Activated naive CD4-positive, alpha-beta T cell treated with anti-CD3 and anti-CD28 coated beads for 36 hours (primary cell): ENCODE results near the gene CLEC4M. TPM values are rescaled to one million over a fixed set of nuclear protein-coding genes. Genes with fewer than 3 reads are reported as not detected.
A peak's percentile ranks its signal among the peaks of the same experiment; 100 is the strongest.
"Not testable (repeated sequence)": the region's sequence is repeated elsewhere in the genome, so short reads cannot be mapped to it uniquely, and the experiment has no call there.

Experiments used
- CTCF ChIA-PET: fragments of 350-600 bp; sonication (Branson Sonifier 250); formaldehyde crosslinking; loops from one replicate; lab custom pipeline; 2021; ENCODE audit warnings: antibody characterized with exemption; lab: Charles Lee
- DNase-seq: peaks from one replicate; pipeline ENCODE4 v3.0.0-alpha.2; 2020
- H3K27ac Mint-ChIP-seq: one replicate; pipeline ENCODE4 v1.8.0; 2021; ENCODE audit warnings: mild to moderate bottlenecking, mixed read lengths
- H3K27me3 Mint-ChIP-seq: one replicate; pipeline ENCODE4 v1.8.0; 2021; ENCODE audit warnings: low read depth, mixed read lengths
- H3K36me3 Mint-ChIP-seq: one replicate; pipeline ENCODE4 v1.8.0; 2021; ENCODE audit warnings: low read depth, mixed read lengths
- H3K4me1 Mint-ChIP-seq: one replicate; pipeline ENCODE4 v1.8.0; 2021; ENCODE audit warnings: low read depth, mixed read lengths
- H3K4me3 Mint-ChIP-seq: one replicate; pipeline ENCODE4 v1.8.0; 2021; ENCODE audit warnings: mild to moderate bottlenecking, moderate library complexity, mixed read lengths
- H3K9me3 Mint-ChIP-seq: one replicate; pipeline ENCODE4 v1.8.0; 2021; ENCODE audit warnings: mixed read lengths
- intact Hi-C: fragments of 100-400 bp; cut with micrococcal nuclease; formaldehyde crosslinking; loops from one replicate; pipeline ENCODE4 v1.15.1; 2023
- total RNA-seq, 2 experiments: library from RNA; stranded (reverse); gene quantifications; one replicate each; pipeline ENCODE4 v1.2.3, GENCODE V29; 2021

The CLEC4M gene
- total RNA-seq, 2 experiments from 2014 or later: not detected

GRCh38 chr19:7799640-7800355 lies 36.8 kb downstream of the CLEC4M start:
- peaks cover 14% of the 10 kb centered on the region for H3K27me3 Mint-ChIP-seq

GRCh38 chr19:7801020-7801570 lies 38.1 kb downstream of the CLEC4M start:
- DNase-seq: no peak
- H3K27me3 Mint-ChIP-seq: peaks cover 20% of the 10 kb centered on the region
- intact Hi-C loops: loop anchor here (10.0 kb wide), 1 partner anchor 456 kb away; the partner anchor contains the start of gene ARHGEF18
- H3K4me1 Mint-ChIP-seq: peaks cover 5% of the 10 kb centered on the region
- H3K27ac Mint-ChIP-seq: no peak overlapping the region
- H3K9me3 Mint-ChIP-seq: no peaks in the 10 kb centered on the region
- H3K36me3 Mint-ChIP-seq: no peaks in the 10 kb centered on the region
- no peak overlapping the region for H3K4me3 Mint-ChIP-seq
- CTCF ChIA-PET: interaction anchor here (0.7 to 4.9 kb wide), 11 partner anchors 10 to 234 kb away, joined by 3 to 52 read pairs (median 6); partner anchors contain the start of genes STXBP2 and TRAPPC5

More at GRCh38 chr19:7799640-7800355, 36.8 kb downstream of the CLEC4M start:
- peak; percentile 76 for DNase-seq
- Mint-ChIP-seq H3K4me3 (peak overlapping the region; percentile 60), H3K9me3 (no peaks in the 10 kb centered on the region), H3K27ac (no peak overlapping the region), H3K4me1 (peaks cover 5% of the 10 kb centered on the region), H3K36me3 (no peaks in the 10 kb centered on the region)
- CTCF ChIA-PET: interaction anchor here (0.6 to 4.9 kb wide), 20 partner anchors 9 to 644 kb away, joined by 3 to 52 read pairs (median 4); partner anchors contain the start of genes STXBP2 and TRAPPC5
- intact Hi-C loops: loop anchor here (1.0 to 10.0 kb wide), 5 partner anchors 51 to 455 kb away; partner anchors contain the start of gene ARHGEF18

GRCh38 chr19:7806234-7806633 lies 43.2 kb downstream of the CLEC4M start:
- peaks cover 24% of the 10 kb centered on the region for H3K27me3 Mint-ChIP-seq

GRCh38 chr19:7806876-7807275 lies 43.8 kb downstream of the CLEC4M start:
- intact Hi-C loops: loop anchor here (1.0 to 10.0 kb wide), 6 partner anchors 12 to 462 kb away; partner anchors contain the start of gene ARHGEF18
- Mint-ChIP-seq H3K4me3 (no peak overlapping the region), H3K4me1 (peaks cover 12% of the 10 kb centered on the region), H3K9me3 (peaks cover 11% of the 10 kb centered on the region), H3K27ac (no peak overlapping the region), H3K27me3 (peaks cover 24% of the 10 kb centered on the region), H3K36me3 (no peaks in the 10 kb centered on the region)
- DNase-seq: no peak
- CTCF ChIA-PET: no interaction called here

More at GRCh38 chr19:7806234-7806633, 43.2 kb downstream of the CLEC4M start:
- no peak overlapping the region for H3K27ac Mint-ChIP-seq
- no peaks in the 10 kb centered on the region for H3K36me3 Mint-ChIP-seq
- CTCF ChIA-PET: interaction anchor here (3.1 kb wide), 1 partner anchor 125 kb away, joined by 11 read pairs; the partner anchor contains the start of gene TRAPPC5
- intact Hi-C loops: loop anchor here (10.0 kb wide), 1 partner anchor 461 kb away; the partner anchor contains the start of gene ARHGEF18
- DNase-seq: no peak
- peaks cover 12% of the 10 kb centered on the region for H3K4me1 Mint-ChIP-seq
- H3K4me3 Mint-ChIP-seq: no peak overlapping the region
- H3K9me3 Mint-ChIP-seq: peaks cover 5% of the 10 kb centered on the region

- peaks cover 12% of the 10 kb centered on the region for H3K4me1 Mint-ChIP-seq
- CTCF ChIA-PET: no interaction called here
- H3K36me3 Mint-ChIP-seq: no peaks in the 10 kb centered on the region
- H3K4me3 Mint-ChIP-seq: no peak overlapping the region
- H3K27me3 Mint-ChIP-seq: peaks cover 18% of the 10 kb centered on the region
- DNase-seq: no peak
- no peak overlapping the region for H3K27ac Mint-ChIP-seq
- H3K9me3 Mint-ChIP-seq: peaks cover 16% of the 10 kb centered on the region
- intact Hi-C loops: loop anchor here (10.0 kb wide), 1 partner anchor 463 kb away; the partner anchor contains the start of gene ARHGEF18
These were observed 45.1 kb downstream of the CLEC4M start for GRCh38 chr19:7808108-7808507.

GRCh38 chr19:7811989-7812388 lies 48.9 kb downstream of the CLEC4M start:
- Mint-ChIP-seq H3K27ac (no peak overlapping the region), H3K4me3 (no peak overlapping the region), H3K4me1 (peaks cover 22% of the 10 kb centered on the region), H3K27me3 (peaks cover 4% of the 10 kb centered on the region), H3K36me3 (no peaks in the 10 kb centered on the region), H3K9me3 (peaks cover 16% of the 10 kb centered on the region)
- CTCF ChIA-PET: interaction anchor here (1.0 to 1.6 kb wide), 2 partner anchors 11 to 42 kb away, joined by 3 read pairs; no protein-coding TSS in a partner anchor
- intact Hi-C loops: no loop called here
- DNase-seq: no peak

GRCh38 chr19:7815325-7815724 lies 52.3 kb downstream of the CLEC4M start:
- no peaks in the 10 kb centered on the region for H3K36me3 Mint-ChIP-seq
- DNase-seq: no peak
- no peak overlapping the region for H3K4me3 Mint-ChIP-seq
- peaks cover 16% of the 10 kb centered on the region for H3K9me3 Mint-ChIP-seq
- CTCF ChIA-PET: interaction anchor here (0.8 to 1.0 kb wide), 2 partner anchors 54 to 247 kb away, joined by 3 read pairs; no protein-coding TSS in a partner anchor
- H3K4me1 Mint-ChIP-seq: peaks cover 15% of the 10 kb centered on the region
- no peak overlapping the region for H3K27ac Mint-ChIP-seq
- intact Hi-C loops: no loop called here
- peaks cover 12% of the 10 kb centered on the region for H3K27me3 Mint-ChIP-seq

GRCh38 chr19:7816040-7816439 lies 53.0 kb downstream of the CLEC4M start:
- peaks cover 19% of the 10 kb centered on the region for H3K27me3 Mint-ChIP-seq
- intact Hi-C loops, H3K4me3 Mint-ChIP-seq, H3K36me3 Mint-ChIP-seq, H3K27ac Mint-ChIP-seq, DNase-seq: not testable (repeated sequence)
- CTCF ChIA-PET: interaction anchor here (1.0 kb wide), 1 partner anchor 53 kb away, joined by 3 read pairs; no protein-coding TSS in a partner anchor
- peaks cover 12% of the 10 kb centered on the region for H3K9me3 Mint-ChIP-seq
- H3K4me1 Mint-ChIP-seq: peaks cover 15% of the 10 kb centered on the region

GRCh38 chr19:7817801-7818200 lies 54.8 kb downstream of the CLEC4M start:
- CTCF ChIA-PET: interaction anchor here (0.6 kb wide), 1 partner anchor 19 kb away, joined by 4 read pairs; no protein-coding TSS in a partner anchor
- intact Hi-C loops: no loop called here
- Mint-ChIP-seq H3K4me3 (no peak overlapping the region), H3K36me3 (no peaks in the 10 kb centered on the region), H3K4me1 (peaks cover 15% of the 10 kb centered on the region), H3K27me3 (peaks cover 22% of the 10 kb centered on the region), H3K9me3 (no peaks in the 10 kb centered on the region), H3K27ac (no peak overlapping the region)
- DNase-seq: no peak

- H3K27ac Mint-ChIP-seq: no peak overlapping the region
- peaks cover 24% of the 10 kb centered on the region for H3K27me3 Mint-ChIP-seq
- CTCF ChIA-PET: interaction anchor here (0.6 to 1.6 kb wide), 3 partner anchors 19 to 168 kb away, joined by 3 to 6 read pairs (median 3); no protein-coding TSS in a partner anchor
- DNase-seq: no peak
- no peak overlapping the region for H3K4me3 Mint-ChIP-seq
- peaks cover 15% of the 10 kb centered on the region for H3K4me1 Mint-ChIP-seq
- intact Hi-C loops: loop anchor here (1.0 kb wide), 1 partner anchor 12 kb away; no protein-coding TSS in a partner anchor
- H3K36me3 Mint-ChIP-seq: no peaks in the 10 kb centered on the region
- no peaks in the 10 kb centered on the region for H3K9me3 Mint-ChIP-seq
These were observed 55.8 kb downstream of the CLEC4M start for GRCh38 chr19:7818806-7819205.
